IPS-18a (cell line): ENCODE results near the gene GIGYF2.

Experiments used
- H3K27ac ChIP-seq: one replicate; pipeline ENCODE4 v1.5.1; 2013; ENCODE audit warnings: low read length
- H3K27me3 ChIP-seq: one replicate; pipeline ENCODE4 v1.6.1; 2013; ENCODE audit warnings: mild to moderate bottlenecking, low read length; ENCODE audit not compliant: control insufficient read depth, insufficient read depth
- H3K36me3 ChIP-seq: one replicate; pipeline ENCODE4 v1.6.1; 2013; ENCODE audit warnings: low read depth, low read length; ENCODE audit not compliant: control insufficient read depth
- H3K4me1 ChIP-seq: one replicate; pipeline ENCODE4 v1.6.1; 2013; ENCODE audit warnings: low read depth, low read length; ENCODE audit not compliant: control insufficient read depth
- H3K4me3 ChIP-seq: one replicate; pipeline ENCODE4 v1.5.1; 2013; ENCODE audit warnings: low read length
- H3K9ac ChIP-seq: one replicate; pipeline ENCODE4 v1.6.1; 2013; ENCODE audit warnings: mild to moderate bottlenecking, low read length, moderate library complexity
- H3K9me3 ChIP-seq: one replicate; pipeline ENCODE4 v1.6.1; 2013; ENCODE audit warnings: low read depth, low read length; ENCODE audit not compliant: control insufficient read depth

Gene GIGYF2, protein sequence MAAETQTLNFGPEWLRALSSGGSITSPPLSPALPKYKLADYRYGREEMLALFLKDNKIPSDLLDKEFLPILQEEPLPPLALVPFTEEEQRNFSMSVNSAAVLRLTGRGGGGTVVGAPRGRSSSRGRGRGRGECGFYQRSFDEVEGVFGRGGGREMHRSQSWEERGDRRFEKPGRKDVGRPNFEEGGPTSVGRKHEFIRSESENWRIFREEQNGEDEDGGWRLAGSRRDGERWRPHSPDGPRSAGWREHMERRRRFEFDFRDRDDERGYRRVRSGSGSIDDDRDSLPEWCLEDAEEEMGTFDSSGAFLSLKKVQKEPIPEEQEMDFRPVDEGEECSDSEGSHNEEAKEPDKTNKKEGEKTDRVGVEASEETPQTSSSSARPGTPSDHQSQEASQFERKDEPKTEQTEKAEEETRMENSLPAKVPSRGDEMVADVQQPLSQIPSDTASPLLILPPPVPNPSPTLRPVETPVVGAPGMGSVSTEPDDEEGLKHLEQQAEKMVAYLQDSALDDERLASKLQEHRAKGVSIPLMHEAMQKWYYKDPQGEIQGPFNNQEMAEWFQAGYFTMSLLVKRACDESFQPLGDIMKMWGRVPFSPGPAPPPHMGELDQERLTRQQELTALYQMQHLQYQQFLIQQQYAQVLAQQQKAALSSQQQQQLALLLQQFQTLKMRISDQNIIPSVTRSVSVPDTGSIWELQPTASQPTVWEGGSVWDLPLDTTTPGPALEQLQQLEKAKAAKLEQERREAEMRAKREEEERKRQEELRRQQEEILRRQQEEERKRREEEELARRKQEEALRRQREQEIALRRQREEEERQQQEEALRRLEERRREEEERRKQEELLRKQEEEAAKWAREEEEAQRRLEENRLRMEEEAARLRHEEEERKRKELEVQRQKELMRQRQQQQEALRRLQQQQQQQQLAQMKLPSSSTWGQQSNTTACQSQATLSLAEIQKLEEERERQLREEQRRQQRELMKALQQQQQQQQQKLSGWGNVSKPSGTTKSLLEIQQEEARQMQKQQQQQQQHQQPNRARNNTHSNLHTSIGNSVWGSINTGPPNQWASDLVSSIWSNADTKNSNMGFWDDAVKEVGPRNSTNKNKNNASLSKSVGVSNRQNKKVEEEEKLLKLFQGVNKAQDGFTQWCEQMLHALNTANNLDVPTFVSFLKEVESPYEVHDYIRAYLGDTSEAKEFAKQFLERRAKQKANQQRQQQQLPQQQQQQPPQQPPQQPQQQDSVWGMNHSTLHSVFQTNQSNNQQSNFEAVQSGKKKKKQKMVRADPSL (N-terminal part only)

DNA sequence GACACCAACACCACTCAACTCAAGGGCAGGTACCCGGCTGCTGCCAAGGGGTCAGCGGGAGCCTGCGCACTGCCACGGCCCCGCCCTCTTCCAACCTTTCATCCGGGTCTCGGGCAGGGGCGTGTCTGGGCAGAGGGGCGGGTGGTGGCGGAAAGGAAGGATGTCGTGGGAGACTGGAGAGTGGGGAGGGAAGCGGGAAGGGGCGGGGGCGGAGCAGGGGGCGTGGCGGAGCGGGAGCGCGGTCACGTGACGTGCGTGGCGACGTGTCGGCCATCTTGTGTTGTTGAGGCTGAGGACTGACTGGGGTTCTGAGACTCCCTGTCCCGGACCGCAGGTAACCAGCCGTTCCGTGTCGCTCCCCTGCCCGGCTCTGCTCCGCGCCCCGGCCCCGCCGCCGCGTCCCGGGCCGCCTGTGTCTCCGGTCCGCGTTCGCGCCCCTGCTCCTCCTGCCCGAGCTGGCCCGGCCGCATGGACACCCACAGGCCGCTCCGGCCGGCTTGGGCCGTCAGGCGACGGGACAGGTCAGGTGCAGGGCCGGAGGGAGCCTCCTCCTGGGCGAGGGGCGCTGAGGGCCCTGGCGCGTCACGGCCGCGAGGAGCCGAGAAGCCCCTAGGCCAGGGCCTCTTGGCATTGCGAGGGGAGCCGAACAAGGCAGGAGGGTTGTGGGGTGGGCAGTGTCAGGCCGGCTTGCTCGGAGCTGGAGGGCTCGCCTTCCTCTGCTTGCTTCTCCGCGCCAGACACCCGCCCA is at the start of gene GIGYF2:
GIGYF2 (plus strand) TSS at position 273 of the 748 bp plus-strand sequence. CDS start 37,867 bp downstream, outside the sequence.
- no peaks in the 10 kb centered on the region for H3K36me3 ChIP-seq
- no peaks in the 10 kb centered on the region for H3K27me3 ChIP-seq
- H3K27ac ChIP-seq, result peak within 1 kb of the TSS; percentile 52
- H3K4me1 ChIP-seq, result peaks cover 17% of the 10 kb centered on the region
- peak within 1 kb of the TSS; percentile 90 for H3K4me3 ChIP-seq
- no peaks in the 10 kb centered on the region for H3K9me3 ChIP-seq
- peak within 1 kb of the TSS; percentile 79 for H3K9ac ChIP-seq

GRCh38 chr2:232649033-232649432 is 48.1 kb upstream of the GIGYF2 start:
- H3K36me3 ChIP-seq, result no peaks in the 10 kb centered on the region
- no peak overlapping the region for H3K9ac ChIP-seq
- no peaks in the 10 kb centered on the region for H3K27me3 ChIP-seq
- no peak overlapping the region for H3K27ac ChIP-seq
- H3K4me3 ChIP-seq, result no peak overlapping the region
- H3K4me1 ChIP-seq, result peaks cover 5% of the 10 kb centered on the region
- no peaks in the 10 kb centered on the region for H3K9me3 ChIP-seq

DNA sequence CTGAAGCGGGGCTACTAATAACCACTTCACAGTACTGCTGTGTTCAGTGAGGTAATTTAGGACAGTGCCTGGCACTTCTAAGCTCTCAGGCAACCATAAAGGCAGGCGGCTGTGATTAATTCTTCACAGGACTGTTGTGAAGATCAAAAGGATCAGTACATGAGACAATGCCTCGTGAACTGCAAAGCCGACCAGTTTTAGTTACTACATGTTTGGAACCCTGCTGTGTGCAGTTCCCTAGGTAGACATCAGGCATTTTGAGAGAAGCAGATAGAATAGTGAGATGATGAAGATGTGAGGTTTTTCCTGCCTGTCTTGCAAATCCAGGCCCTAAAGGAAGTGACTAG is 44.7 kb upstream of the GIGYF2 start:
- Histone ChIP-seq H3K36me3 (no peaks in the 10 kb centered on the region), H3K27ac (no peak overlapping the region), H3K9ac (no peak overlapping the region), H3K9me3 (no peaks in the 10 kb centered on the region), H3K27me3 (no peaks in the 10 kb centered on the region), H3K4me3 (no peak overlapping the region), H3K4me1 (peaks cover 5% of the 10 kb centered on the region)

- no peaks in the 10 kb centered on the region for H3K9me3 ChIP-seq
- no peaks in the 10 kb centered on the region for H3K36me3 ChIP-seq
- no peak overlapping the region for H3K27ac ChIP-seq
- no peak overlapping the region for H3K9ac ChIP-seq
- no peak overlapping the region for H3K4me3 ChIP-seq
- H3K4me1 ChIP-seq, result peaks cover 5% of the 10 kb centered on the region
- no peaks in the 10 kb centered on the region for H3K27me3 ChIP-seq
Measured at GRCh38 chr2:232653441-232653840, 43.7 kb upstream of the GIGYF2 start.

- H3K27ac ChIP-seq, result no peak overlapping the region
- H3K27me3 ChIP-seq, result no peaks in the 10 kb centered on the region
- no peaks in the 10 kb centered on the region for H3K36me3 ChIP-seq
- no peak overlapping the region for H3K4me3 ChIP-seq
- no peak overlapping the region for H3K9ac ChIP-seq
- H3K4me1 ChIP-seq, result no peaks in the 10 kb centered on the region
- no peaks in the 10 kb centered on the region for H3K9me3 ChIP-seq
Measured at GRCh38 chr2:232655392-232655791, 41.7 kb upstream of the GIGYF2 start.

DNA sequence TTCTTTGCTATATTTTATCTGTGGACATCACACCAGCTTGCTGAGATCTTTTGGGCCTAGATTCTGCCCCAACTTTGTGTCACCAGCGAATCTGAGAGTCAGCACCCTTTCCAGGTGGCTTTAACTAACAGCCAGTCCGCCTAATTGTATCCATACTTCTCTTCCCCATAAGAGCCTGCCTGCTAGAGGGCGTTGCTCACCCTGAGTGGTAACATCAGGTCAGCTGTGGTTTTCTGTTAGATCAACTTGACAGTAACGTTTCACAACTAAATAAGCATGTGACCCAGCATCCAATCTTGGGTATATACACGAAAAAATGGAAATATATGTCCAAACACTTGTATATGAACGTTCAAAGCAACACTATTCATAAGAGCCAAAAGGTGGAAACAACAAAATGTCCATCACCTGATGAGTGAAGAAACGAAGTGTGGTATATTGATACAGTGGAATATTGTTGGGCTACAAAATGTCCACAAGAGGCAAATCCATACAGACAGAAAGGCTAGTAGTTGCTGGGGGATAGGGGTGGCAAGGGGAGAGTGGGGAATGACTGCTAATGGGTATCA is 38.8 kb upstream of the GIGYF2 start:
- no peaks in the 10 kb centered on the region for H3K36me3 ChIP-seq
- H3K4me3 ChIP-seq, result no peak overlapping the region
- no peaks in the 10 kb centered on the region for H3K9me3 ChIP-seq
- no peak overlapping the region for H3K27ac ChIP-seq
- no peaks in the 10 kb centered on the region for H3K4me1 ChIP-seq
- no peak overlapping the region for H3K9ac ChIP-seq
- no peaks in the 10 kb centered on the region for H3K27me3 ChIP-seq

- H3K9me3 ChIP-seq, result no peaks in the 10 kb centered on the region
- no peaks in the 10 kb centered on the region for H3K27me3 ChIP-seq
- no peak overlapping the region for H3K27ac ChIP-seq
- no peaks in the 10 kb centered on the region for H3K36me3 ChIP-seq
- no peak overlapping the region for H3K9ac ChIP-seq
- H3K4me3 ChIP-seq, result no peak overlapping the region
- H3K4me1 ChIP-seq, result no peaks in the 10 kb centered on the region
Measured at GRCh38 chr2:232659359-232659758, 37.8 kb upstream of the GIGYF2 start.

- Histone ChIP-seq H3K4me1 (no peaks in the 10 kb centered on the region), H3K36me3 (no peaks in the 10 kb centered on the region), H3K9ac (no peak overlapping the region), H3K27ac (no peak overlapping the region), H3K9me3 (no peaks in the 10 kb centered on the region), H3K27me3 (no peaks in the 10 kb centered on the region), H3K4me3 (no peak overlapping the region)
Measured at GRCh38 chr2:232662486-232663260, 34.5 kb upstream of the GIGYF2 start.

DNA sequence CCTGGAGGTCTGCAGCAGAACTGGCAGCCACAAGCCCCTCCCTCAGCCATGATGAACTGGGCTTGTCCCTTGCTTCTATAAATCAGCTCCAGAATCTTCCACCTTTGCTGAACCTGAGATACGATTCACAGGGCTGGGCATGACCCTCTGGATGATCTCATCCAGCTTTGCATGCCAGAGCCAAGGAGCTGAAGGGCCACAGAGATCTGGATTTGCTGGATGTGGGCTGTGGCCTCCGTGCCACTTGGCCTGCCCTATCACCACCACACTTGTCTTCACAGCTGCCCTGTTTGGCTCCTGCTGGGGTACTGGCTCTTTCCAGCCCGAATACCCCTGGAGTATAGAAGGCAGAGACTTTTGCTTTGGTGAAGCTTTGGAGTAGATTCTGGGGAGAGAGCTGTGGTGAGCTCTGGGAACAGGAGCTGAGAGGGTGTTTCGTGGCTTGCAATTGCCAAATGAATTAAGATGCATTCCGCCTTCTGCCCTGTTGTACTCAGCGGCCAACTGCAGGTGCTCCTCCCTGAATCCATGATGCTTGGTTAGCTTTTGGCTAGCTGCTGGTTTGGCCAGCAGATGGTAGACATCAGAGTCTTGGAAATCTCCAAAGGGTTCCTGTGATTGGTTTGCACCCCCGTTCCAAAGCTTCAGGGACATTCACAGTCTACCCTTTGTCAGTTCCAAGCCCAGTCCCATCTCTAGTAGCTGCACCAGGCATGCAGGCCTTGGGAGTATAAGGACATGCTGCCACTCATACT is 30.9 kb upstream of the GIGYF2 start:
- Histone ChIP-seq H3K4me1 (no peaks in the 10 kb centered on the region), H3K9ac (no peak overlapping the region), H3K36me3 (no peaks in the 10 kb centered on the region), H3K27ac (no peak overlapping the region), H3K27me3 (no peaks in the 10 kb centered on the region), H3K4me3 (no peak overlapping the region), H3K9me3 (no peaks in the 10 kb centered on the region)
